ENCODE results near the gene ELF1.

The ELF1 gene

DNA sequence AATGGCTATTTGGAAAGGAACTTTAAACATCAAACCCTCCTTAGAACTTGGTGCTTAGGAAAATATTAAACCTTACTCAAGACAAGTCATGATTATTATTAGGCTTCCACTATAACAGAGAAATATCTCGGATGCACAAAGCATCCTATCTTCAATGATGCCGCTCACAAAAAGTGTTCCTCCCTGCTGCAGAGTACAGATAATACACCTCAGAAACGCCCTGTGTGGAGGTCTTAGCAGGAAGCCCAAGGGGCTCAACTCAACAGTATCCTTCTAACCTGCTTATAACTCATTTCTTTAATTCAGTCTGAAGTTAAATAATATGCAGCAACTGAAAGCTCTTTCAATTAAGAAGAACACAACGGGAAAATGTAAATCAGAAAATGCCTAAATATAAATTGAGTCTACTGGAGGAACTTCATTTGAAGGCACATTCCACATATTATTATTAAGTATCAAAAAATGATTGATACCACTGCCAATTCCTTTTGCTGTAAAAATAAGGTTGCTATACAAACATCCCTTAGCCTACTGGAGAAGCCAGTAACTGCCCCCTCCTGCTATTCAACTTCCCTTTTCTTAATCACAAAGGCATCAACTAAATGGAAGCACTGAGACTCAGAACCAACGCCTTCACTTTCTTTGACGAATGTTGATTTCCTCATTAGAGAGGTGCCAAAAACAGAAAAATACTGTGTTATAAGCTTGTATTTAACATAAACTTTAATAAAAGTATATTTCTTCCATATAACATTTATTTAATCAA, 12.0 kb downstream of the ELF1 start:
- DNase-seq (ENCODE audit: low read depth in 2 of 2) = no peak

GRCh38 chr13:41006306-41006705, 12.8 kb downstream of the ELF1 start:
- DNase-seq (ENCODE audit: low read depth in 2 of 2) = no peak

- no peak for DNase-seq (ENCODE audit: low read depth in 2 of 2)
These were observed 13.4 kb downstream of the ELF1 start for GRCh38 chr13:41005704-41006103.

DNA sequence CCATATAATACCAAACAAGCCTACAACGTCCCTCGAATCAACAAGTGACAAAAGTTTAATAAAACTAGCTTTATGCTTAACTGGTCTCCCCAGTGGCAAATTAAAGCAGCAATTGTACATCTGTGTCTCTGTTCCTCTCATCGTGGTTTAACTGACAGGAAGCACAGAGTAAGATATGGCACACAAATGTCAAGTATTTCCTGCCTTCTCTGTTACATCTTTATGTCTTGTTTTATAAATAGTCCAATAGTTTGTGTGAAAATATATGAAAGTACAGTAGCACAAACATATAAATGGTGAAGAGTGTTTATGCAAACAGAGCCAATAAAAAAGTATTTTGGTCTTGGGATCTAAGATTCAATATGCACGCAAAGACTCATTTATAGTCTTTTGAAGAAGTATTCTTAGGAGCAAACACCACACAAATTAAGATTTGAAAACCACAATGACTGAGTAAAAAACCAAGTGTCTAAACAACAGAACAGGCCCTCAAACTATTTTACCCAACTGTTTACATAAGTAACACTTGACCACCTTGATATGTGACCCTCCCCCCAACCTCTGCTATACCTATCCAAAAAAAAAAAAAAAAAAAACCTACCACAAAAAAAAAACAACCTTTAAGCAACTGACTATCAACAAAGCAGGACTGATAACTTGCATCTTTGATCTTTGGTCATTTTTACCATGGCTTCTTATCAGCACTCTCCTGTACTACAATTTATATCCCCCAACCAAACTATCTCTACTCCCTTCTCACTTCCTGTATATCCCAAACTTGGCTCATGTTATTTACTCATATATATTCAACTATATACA, 14.0 kb downstream of the ELF1 start:
- no peak for DNase-seq (ENCODE audit: low read depth in 2 of 2)

GRCh38 chr13:41002606-41003005, 16.5 kb downstream of the ELF1 start:
- DNase-seq (ENCODE audit: low read depth in 2 of 2) = no peak

- DNase-seq (ENCODE audit: low read depth in 2 of 2) = no peak
These were observed 17.4 kb downstream of the ELF1 start for GRCh38 chr13:41001695-41002094.

GRCh38 chr13:40999416-40999815, 19.7 kb downstream of the ELF1 start:
- no peak for DNase-seq (ENCODE audit: low read depth in 2 of 2)

DNA sequence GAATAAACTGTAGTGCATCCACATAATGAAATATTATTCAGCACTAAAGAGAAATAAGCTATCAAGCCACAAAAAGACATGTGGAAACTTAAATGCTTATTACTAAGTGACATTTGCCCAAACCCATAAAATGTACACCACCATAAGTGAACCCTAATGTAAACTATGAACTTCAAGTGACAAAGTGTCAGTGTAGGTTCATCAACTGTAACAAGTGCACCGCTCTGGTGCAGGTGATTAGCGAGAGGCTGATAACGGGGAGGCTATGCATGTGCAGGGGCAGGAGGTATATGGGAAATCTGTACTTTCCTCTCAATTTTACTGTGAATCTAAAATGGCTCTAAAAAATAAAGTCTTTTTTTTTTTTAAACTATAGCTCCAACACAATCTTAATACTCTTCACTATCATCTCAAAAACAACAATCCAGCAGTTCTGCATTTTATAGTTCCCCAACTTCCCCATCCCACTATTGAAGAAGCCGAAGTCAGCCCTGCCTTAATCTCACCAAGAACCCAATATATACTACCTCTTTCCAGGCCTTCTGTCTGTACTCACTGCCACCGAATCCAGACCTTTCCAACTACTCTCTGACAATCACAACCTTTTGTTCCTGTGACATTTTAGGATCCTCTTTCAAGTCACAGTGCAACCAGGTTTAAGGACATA, 22.6 kb downstream of the ELF1 start:
- no peak for DNase-seq (ENCODE audit: low read depth in 2 of 2)

DNA sequence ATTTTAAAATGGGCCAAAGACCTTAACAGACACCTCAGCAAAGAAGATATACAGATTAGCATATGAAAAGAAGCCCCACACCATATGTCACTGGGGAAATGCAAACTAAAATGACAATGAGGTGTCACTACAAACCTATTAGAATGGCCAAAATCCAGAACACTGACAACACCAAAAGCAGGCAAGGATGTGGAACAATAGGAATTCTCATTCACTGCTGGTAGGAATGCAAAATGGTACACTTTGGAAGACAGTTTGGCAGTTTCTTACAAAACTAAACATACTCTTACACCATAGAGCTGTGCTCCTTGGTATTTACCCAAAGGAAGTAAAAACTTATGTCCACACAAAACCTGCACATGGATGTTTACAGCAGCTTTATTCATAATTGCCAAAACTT, 23.1 kb downstream of the ELF1 start:
- DNase-seq (ENCODE audit: low read depth in 2 of 2) = no peak

DNA sequence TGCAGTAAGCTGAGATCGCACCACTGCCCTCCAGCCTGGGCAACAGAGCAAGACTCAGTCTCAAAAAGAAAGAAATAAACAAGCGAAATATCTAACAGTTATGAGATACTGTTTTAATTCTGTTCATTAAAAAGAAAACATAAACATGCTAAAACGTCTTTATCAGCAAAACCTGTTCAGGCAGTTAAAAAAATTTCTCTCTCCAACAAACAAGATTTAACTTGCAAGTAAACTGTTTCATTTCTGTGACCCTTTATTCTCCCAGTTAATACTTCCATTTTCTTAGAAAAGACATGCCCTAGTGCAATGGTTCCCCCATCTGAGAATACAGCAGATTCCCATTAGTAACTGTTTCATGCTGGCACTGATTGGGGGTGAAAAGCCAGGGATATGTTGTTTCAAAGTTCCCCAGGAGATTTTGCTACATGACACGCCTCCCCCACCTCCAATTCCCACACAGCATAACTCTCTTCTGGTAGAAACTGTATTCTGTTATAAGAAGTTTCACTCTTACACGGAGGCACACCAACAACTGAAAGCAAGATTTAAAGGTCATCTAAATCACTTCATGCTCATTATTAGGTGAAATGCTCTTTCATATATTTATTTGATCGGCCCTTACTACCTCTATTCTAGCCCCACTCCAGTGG, 24.4 kb downstream of the ELF1 start:
- DNase-seq (ENCODE audit: low read depth in 2 of 2) = no peak

GRCh38 chr13:40993987-40994386, 25.1 kb downstream of the ELF1 start:
- no peak for DNase-seq (ENCODE audit: low read depth in 2 of 2)

GRCh38 chr13:40992678-40993518, 26.2 kb downstream of the ELF1 start:
- DNase-seq (ENCODE audit: low read depth in 2 of 2) = no peak

- no peak for DNase-seq (ENCODE audit: low read depth in 2 of 2)
These were observed 31.4 kb downstream of the ELF1 start for GRCh38 chr13:40987606-40988280.

DNA sequence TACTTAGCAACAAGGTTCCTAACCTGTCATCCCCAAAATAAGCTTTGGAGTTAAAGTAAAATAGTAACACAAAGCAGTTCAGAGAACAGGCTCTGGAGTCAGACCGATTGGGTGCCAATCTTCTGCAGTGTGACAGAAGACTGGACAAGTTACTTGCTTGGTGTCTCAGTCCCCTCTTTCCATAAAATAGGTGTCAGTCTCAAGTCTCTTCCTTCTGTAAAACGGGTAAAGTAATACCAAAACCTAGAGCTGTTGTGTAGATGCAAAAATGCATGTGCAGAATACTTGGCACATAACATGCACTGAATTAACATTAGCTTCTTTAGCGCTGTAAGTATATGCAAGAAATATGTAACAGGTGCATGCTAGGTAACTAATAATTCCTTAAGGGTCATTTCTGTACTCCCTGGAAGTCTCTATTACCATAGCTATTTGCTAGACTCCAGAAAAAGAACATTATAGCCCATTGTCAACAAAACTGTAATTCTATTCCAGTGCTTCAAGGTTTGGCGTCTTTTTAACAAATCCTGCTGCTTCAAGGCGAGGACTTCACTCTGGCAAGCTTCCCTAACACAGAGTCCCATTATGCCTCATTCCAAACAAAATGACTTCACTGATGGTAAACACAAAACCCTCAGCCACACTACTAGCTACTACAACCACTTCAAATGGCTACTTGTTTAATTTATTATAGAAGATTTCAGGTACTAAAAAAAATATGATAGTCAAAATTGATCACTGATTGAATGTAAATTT, 32.8 kb downstream of the ELF1 start:
- no peak for DNase-seq (ENCODE audit: low read depth in 2 of 2)

- no peak for DNase-seq (ENCODE audit: low read depth in 2 of 2)
These were observed 33.6 kb downstream of the ELF1 start for GRCh38 chr13:40985381-40986100.

DNA sequence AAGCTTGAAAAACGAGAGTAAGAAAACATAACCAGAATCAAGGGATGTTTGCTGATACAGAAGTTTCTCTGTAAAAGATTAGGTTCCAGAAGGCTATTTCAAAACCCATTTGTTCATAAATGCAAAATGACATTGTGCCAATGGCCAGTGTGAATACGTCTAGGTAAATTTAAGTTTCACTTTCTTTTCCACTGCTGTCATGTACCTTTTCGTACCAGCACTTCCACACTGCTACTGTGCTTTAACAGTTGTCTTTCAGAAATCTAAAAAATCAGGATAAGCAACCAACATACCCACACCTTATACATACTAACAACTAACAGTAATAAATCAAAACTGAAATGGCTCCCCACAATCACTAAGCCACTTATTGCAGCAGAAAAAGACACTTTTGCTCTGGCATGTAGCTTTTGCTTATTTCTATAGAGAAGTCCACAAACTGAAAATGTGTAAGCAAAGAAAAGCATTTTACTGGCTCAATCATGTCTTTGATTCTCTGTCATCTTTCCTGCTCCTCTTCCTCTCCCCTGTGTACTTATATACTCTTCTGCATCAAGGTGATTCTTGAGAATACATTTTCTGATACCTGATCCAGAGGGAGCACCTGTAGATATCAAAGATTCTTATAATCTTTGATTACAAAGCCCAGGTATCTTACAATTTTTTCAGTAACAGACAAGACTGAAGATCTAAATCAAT, 34.3 kb downstream of the ELF1 start:
- no peak for DNase-seq (ENCODE audit: low read depth in 2 of 2)

DNA sequence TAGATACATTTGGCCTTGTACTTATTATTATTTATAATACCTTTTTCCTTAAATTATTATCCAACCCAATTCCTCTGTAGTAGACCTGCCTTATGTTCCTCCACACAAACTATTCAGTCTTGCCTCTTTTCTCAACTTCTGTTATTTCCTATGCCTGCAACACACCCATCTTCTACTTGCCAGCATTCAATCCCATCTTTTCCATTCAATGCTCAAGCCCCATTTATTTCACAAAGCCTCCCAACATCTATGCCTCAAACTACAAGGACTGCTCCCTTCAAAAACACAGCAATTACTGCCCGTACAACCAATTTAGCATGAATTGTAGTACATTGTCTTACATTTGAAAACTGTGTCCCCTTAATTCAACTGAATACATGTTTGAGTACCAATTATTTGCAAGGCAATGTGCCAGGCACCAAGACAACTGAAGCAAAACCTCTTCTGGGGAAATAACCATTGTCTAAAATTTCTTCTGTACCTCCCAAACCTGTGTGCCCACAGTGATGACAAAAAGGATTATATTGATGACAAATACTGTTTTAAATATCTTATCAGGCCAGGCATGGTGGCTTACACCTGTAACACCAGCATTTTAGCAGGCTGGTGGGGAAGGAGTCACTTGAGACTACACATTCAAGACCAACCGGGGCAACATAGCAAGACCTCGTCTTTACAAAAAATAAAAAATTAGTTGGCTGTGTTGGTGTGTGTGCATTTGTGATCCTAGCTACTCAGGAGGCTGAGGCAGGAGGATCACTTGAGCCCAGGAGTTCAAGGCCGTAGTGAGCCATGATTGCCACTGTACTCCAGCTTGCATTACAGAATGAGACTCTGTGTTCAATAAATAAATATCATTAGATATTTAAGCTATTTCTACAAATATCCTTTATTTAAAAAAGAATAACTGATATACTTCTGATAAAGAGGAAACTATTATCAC, 35.1 kb downstream of the ELF1 start:
- DNase-seq (ENCODE audit: low read depth in 2 of 2) = no peak

All from stimulated activated CD8-positive, alpha-beta memory T cell treated with anti-CD3 and anti-CD28 coated beads, Interleukin-15, amount 100 ng/mL, for 48 hours (primary cell).